BE2C (cell line): ENCODE data around the gene NEMP2.

Experiments used
- DNase-seq: peaks from one replicate; pipeline ENCODE4 v3.0.0-alpha.2; 2020
- H3K27me3 ChIP-seq: fragments of 250-450 bp; sonication (Bioruptor Pico); 2 replicates; pipeline ENCODE4 v1.5.1; 2020; ENCODE audit warnings: mild to moderate bottlenecking
- H3K36me3 ChIP-seq: fragments of 250-450 bp; sonication (Bioruptor Pico); 2 replicates; pipeline ENCODE4 v1.5.1; 2020; ENCODE audit warnings: mild to moderate bottlenecking
- H3K4me1 ChIP-seq: fragments of 250-450 bp; sonication (Bioruptor Pico); 2 replicates; pipeline ENCODE4 v1.5.1; 2020
- H3K4me3 ChIP-seq: 2 replicates; pipeline ENCODE4 v1.5.1; 2011; ENCODE audit warnings: low read depth, low read length
- H3K9me3 ChIP-seq: fragments of 250-450 bp; sonication (Bioruptor Pico); 2 replicates; pipeline ENCODE4 v1.5.1; 2020
- CTCF ChIP-seq: IDR thresholded peaks from 2 replicates; pipeline ENCODE4 v1.5.1; 2012; ENCODE audit warnings: mild to moderate bottlenecking, low read depth, low read length

The NEMP2 gene

GRCh38 chr2:190505696-190506095 lies 28.8 kb downstream of the NEMP2 start:
- TF ChIP-seq CTCF = no peak
- no peaks in the 10 kb centered on the region for H3K27me3 ChIP-seq
- no peak for DNase-seq

DNA sequence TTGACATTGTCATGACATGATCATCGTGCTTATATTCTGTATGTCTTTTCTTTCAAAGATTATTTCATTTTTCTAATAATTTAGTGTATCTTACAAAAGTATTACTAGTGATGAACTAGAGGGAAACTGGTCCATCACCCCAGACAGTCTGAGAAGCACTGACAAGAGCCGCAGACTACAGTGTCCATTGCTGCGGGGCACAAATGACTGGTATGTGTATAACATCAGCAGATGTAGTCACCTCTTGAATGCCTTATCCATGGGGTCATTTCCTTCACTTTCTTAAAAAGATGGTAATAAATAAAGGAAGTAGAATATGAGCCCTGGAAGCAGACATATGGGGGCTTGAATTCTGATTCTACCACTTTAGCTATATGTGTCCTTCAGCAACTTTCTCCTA lies 29.6 kb downstream of the NEMP2 start:
- Histone ChIP-seq H3K4me3 (no peak overlapping the region), H3K4me1 (no peaks in the 10 kb centered on the region; the same call in 1 of the 2 replicates), H3K36me3 (no peaks in the 10 kb centered on the region; the same call in none of the 2 replicates), H3K27me3 (no peaks in the 10 kb centered on the region), H3K9me3 (no peaks in the 10 kb centered on the region)
- no peak for DNase-seq
- no peak for TF ChIP-seq CTCF

More at GRCh38 chr2:190505696-190506095, 28.8 kb downstream of the NEMP2 start:
- Histone ChIP-seq H3K9me3 (no peaks in the 10 kb centered on the region), H3K4me1 (no peaks in the 10 kb centered on the region; the same call in 1 of the 2 replicates), H3K4me3 (no peak overlapping the region), H3K36me3 (no peaks in the 10 kb centered on the region; the same call in none of the 2 replicates)

GRCh38 chr2:190503088-190503487 lies 31.4 kb downstream of the NEMP2 start:
- no peak for TF ChIP-seq CTCF
- Histone ChIP-seq H3K4me1 (no peaks in the 10 kb centered on the region; the same call in 1 of the 2 replicates), H3K27me3 (no peaks in the 10 kb centered on the region), H3K4me3 (no peak overlapping the region), H3K36me3 (no peaks in the 10 kb centered on the region; the same call in 1 of the 2 replicates), H3K9me3 (no peaks in the 10 kb centered on the region)
- DNase-seq = no peak

DNA sequence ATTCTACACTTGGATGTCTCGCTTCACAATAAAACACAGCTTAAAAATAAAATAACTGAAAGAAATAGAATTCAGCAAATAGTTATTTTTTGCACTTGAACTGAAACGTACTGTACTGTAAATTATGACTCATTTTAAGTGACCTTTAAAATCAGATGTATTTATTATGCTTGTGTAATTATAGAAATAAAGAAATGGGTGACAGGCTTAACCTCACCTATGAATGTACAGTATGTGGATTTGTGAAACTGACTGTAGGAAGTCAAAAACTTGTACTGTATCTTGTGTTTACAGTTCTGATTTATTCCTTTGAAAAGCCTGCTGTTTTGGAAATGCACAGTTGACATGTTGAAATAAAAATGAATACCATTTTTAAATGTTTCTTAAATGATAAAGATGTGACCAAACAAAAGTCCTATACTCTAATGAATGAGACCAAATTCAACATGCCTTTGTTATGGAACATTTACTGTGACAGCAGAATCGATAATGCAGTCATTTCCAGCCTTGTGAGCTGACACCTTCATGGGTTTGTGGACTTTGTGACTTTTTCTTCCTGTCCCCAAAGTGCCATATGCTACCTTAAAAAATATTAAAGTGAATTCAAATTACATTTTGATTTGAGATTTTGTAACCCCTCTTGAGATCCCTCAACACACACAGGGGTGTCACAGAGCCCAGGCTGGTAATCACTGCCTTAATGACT lies 32.7 kb downstream of the NEMP2 start:
- no peak for TF ChIP-seq CTCF
- Histone ChIP-seq H3K4me1 (no peaks in the 10 kb centered on the region; the same call in 1 of the 2 replicates), H3K27me3 (no peaks in the 10 kb centered on the region), H3K9me3 (no peaks in the 10 kb centered on the region), H3K4me3 (no peak overlapping the region), H3K36me3 (no peaks in the 10 kb centered on the region; the same call in 1 of the 2 replicates)
- no peak for DNase-seq

DNA sequence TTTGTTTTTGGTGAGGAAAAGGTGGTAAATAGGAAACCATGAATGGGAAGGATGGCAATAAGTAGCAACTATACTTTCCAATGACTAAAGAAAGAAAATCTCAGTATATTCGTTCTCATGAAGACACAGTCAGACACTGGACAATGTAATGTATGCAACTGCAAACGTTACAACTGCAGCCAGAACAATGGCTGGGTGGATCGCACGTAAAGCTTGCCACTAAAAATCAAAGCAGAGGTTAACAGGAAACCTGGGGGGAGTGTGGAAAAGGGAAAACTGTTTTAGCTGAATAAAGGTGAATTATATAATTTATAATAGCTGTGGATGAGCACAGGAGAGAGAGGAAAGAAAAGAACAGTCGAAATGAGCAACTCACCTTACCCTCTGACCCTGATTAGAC lies 33.3 kb downstream of the NEMP2 start:
- no peaks in the 10 kb centered on the region for H3K27me3 ChIP-seq
- no peak overlapping the region for H3K4me3 ChIP-seq
- H3K9me3 ChIP-seq = no peaks in the 10 kb centered on the region
- DNase-seq = no peak
- H3K4me1 ChIP-seq = no peaks in the 10 kb centered on the region; the same call in 1 of the 2 replicates
- H3K36me3 ChIP-seq = no peaks in the 10 kb centered on the region; the same call in 1 of the 2 replicates
- no peak for TF ChIP-seq CTCF

GRCh38 chr2:190500054-190500502 lies 34.4 kb downstream of the NEMP2 start:
- Histone ChIP-seq H3K27me3 (no peaks in the 10 kb centered on the region), H3K36me3 (no peaks in the 10 kb centered on the region; the same call in 1 of the 2 replicates), H3K4me1 (no peaks in the 10 kb centered on the region), H3K4me3 (no peak overlapping the region), H3K9me3 (no peaks in the 10 kb centered on the region)
- no peak for DNase-seq
- TF ChIP-seq CTCF = no peak
